ENCODE results near the gene PHF10.
"Not testable (repeated sequence)": the region's sequence is repeated elsewhere in the genome, so short reads cannot be mapped to it uniquely, and the experiment has no call there.

Gene PHF10

GRCh38 chr6:169724494-169725124 is at the start of gene PHF10:
TSS of gene PHF10 (minus strand) at chr6:169724500. CDS start at chr6:169723931, 569 bp downstream.
- peak; percentile 53 to 67 for DNase-seq

GRCh38 chr6:169766921-169767736 is 42.8 kb upstream of the PHF10 start:
- no peak for DNase-seq

GRCh38 chr6:169766232-169766631 is 41.9 kb upstream of the PHF10 start:
- no peak for DNase-seq

GRCh38 chr6:169765789-169766188 is 41.5 kb upstream of the PHF10 start:
- not testable (repeated sequence) for DNase-seq

- no peak for DNase-seq
These were observed 39.6 kb upstream of the PHF10 start for GRCh38 chr6:169763881-169764280.

- DNase-seq: no peak
These were observed 39.0 kb upstream of the PHF10 start for GRCh38 chr6:169763308-169763707.

GRCh38 chr6:169755162-169755561 is 30.9 kb upstream of the PHF10 start:
- DNase-seq: no peak

- no peak for DNase-seq
These were observed 27.8 kb upstream of the PHF10 start for GRCh38 chr6:169752074-169752623.

- DNase-seq: peak; percentile 79 to 87
These were observed 27.2 kb upstream of the PHF10 start, which contains the start of the genes DYNLT2 and ERMARD for GRCh38 chr6:169751242-169752073. TSS of gene DYNLT2 (minus strand) at chr6:169751572. CDS start at chr6:169751458, 114 bp downstream. TSS of gene ERMARD (plus strand) at chr6:169751622. CDS start at chr6:169751658, 36 bp downstream.

- DNase-seq: no peak
These were observed 22.3 kb upstream of the PHF10 start for GRCh38 chr6:169746556-169746955.

- no peak for DNase-seq
These were observed 21.1 kb upstream of the PHF10 start for GRCh38 chr6:169745405-169745804.

GRCh38 chr6:169741344-169741743 is 17.0 kb upstream of the PHF10 start:
- no peak for DNase-seq

GRCh38 chr6:169738976-169739529 is 14.8 kb upstream of the PHF10 start:
- DNase-seq: no peak

- DNase-seq: no peak
These were observed 14.1 kb upstream of the PHF10 start for GRCh38 chr6:169738204-169738975.

GRCh38 chr6:169729961-169730360 is 5.7 kb upstream of the PHF10 start:
- DNase-seq: no peak

- DNase-seq: no peak
These were observed 2.7 kb upstream of the PHF10 start for GRCh38 chr6:169726963-169727362.

- no peak for DNase-seq
These were observed 1.7 kb upstream of the PHF10 start for GRCh38 chr6:169726049-169726400.

GRCh38 chr6:169725125-169726048 is 1.1 kb upstream of the PHF10 start:
- DNase-seq: no peak

GRCh38 chr6:169723991-169724493 is 258 bp downstream of the PHF10 start:
- peak in 1 of 2 experiments; percentile 29 for DNase-seq

GRCh38 chr6:169723200-169723909 is 945 bp downstream of the PHF10 start:
- peak in 1 of 2 experiments; percentile 6 for DNase-seq

All from NCI-H1930 (cell line).